Neural progenitor cell (in vitro differentiated cells): Measurements from ENCODE around the gene TASP1.

Experiments
- EZH2 ChIP-seq: fragments of 200-600 bp; sonication (generic); IDR thresholded peaks from 2 replicates; pipeline ENCODE4 v1.6.1; 2017; ENCODE audit warnings: antibody characterized with exemption, mild to moderate bottlenecking, moderate library complexity
- TF ChIP-seq, protein P1 (sequence below): fragments of 200-600 bp; sonication (generic); IDR thresholded peaks from 2 replicates; pipeline ENCODE4 v1.5.1; 2017; ENCODE audit warnings: antibody characterized with exemption, mild to moderate bottlenecking

- TF ChIP-seq, protein P1, sequence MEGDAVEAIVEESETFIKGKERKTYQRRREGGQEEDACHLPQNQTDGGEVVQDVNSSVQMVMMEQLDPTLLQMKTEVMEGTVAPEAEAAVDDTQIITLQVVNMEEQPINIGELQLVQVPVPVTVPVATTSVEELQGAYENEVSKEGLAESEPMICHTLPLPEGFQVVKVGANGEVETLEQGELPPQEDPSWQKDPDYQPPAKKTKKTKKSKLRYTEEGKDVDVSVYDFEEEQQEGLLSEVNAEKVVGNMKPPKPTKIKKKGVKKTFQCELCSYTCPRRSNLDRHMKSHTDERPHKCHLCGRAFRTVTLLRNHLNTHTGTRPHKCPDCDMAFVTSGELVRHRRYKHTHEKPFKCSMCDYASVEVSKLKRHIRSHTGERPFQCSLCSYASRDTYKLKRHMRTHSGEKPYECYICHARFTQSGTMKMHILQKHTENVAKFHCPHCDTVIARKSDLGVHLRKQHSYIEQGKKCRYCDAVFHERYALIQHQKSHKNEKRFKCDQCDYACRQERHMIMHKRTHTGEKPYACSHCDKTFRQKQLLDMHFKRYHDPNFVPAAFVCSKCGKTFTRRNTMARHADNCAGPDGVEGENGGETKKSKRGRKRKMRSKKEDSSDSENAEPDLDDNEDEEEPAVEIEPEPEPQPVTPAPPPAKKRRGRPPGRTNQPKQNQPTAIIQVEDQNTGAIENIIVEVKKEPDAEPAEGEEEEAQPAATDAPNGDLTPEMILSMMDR = no peak
- no peak for TF ChIP-seq EZH2
These were observed 120.9 kb downstream of the TASP1 start for GRCh38 chr20:13517831-13518230.
